WTC11 (cell line): ENCODE measurements around the gene CHD3. TPM values are rescaled to one million over a fixed set of nuclear protein-coding genes. Genes with fewer than 3 reads are reported as not detected.

Source experiments
- ATAC-seq: fragments of 200-7000 bp; cut with Tn5 transposase; 2 replicates; pipeline ENCODE4 v1.10.0; 2021; ENCODE audit warnings: mild to moderate bottlenecking, moderate library complexity
- CTCF ChIA-PET: fragments of 300-600 bp; sonication (Branson Sonifier 250); formaldehyde crosslinking; loops from one replicate; lab custom pipeline; 2021; ENCODE audit warnings: antibody characterized with exemption; lab: Charles Lee
- POLR2A ChIA-PET: fragments of 350-600 bp; sonication (Branson Sonifier 250); formaldehyde crosslinking; loops from one replicate; lab custom pipeline; 2021; ENCODE audit warnings: antibody characterized with exemption; lab: Charles Lee
- DNase-seq: peaks from one replicate; pipeline ENCODE4 v3.0.0; 2021; ENCODE audit warnings: low spot score
- H3K27ac Mint-ChIP-seq: 2 replicates; pipeline ENCODE4 v1.8.0; 2021; ENCODE audit warnings: mixed read lengths
- H3K27me3 Mint-ChIP-seq: 2 replicates; pipeline ENCODE4 v1.8.0; 2021; ENCODE audit warnings: low read depth, mild to moderate bottlenecking, moderate library complexity, mixed read lengths
- H3K36me3 Mint-ChIP-seq: 2 replicates; pipeline ENCODE4 v1.8.0; 2021; ENCODE audit warnings: mixed read lengths
- H3K4me1 Mint-ChIP-seq: 2 replicates; pipeline ENCODE4 v1.8.0; 2022; ENCODE audit warnings: mixed read lengths
- H3K4me3 Mint-ChIP-seq: 2 replicates; pipeline ENCODE4 v1.8.0; 2021; ENCODE audit warnings: mild to moderate bottlenecking, moderate library complexity, mixed read lengths
- H3K9me3 Mint-ChIP-seq: 2 replicates; pipeline ENCODE4 v1.8.0; 2021; ENCODE audit warnings: mixed read lengths
- AR ChIP-seq: fragments of 250-450 bp; sonication (Bioruptor Pico); IDR thresholded peaks from 2 replicates; pipeline ENCODE4 v1.9.0; 2021; ENCODE audit warnings: mild to moderate bottlenecking
- ATF6 ChIP-seq: sonication (generic); formaldehyde crosslinking; IDR thresholded peaks from 2 replicates; pipeline ENCODE4 v1.8.1; 2023; ENCODE audit warnings: mild to moderate bottlenecking, missing genetic modification reagents
- CBFB ChIP-seq: sonication (generic); formaldehyde crosslinking; IDR thresholded peaks from 2 replicates; pipeline ENCODE4 v1.8.1; 2022; ENCODE audit warnings: mild to moderate bottlenecking, low read depth, missing genetic modification reagents
- CDX4 ChIP-seq: fragments of 250-450 bp; sonication (Bioruptor Pico); IDR thresholded peaks from 2 replicates; pipeline ENCODE4 v1.9.0; 2021; ENCODE audit warnings: moderate library complexity, mild to moderate bottlenecking, inconsistent platforms, borderline replicate concordance
- CTCF ChIP-seq: fragments of 200-600 bp; IDR thresholded peaks from 2 replicates; pipeline ENCODE4 v1.8.0; 2022; ENCODE audit warnings: antibody characterized with exemption
- ETV6 ChIP-seq: sonication (generic); formaldehyde crosslinking; IDR thresholded peaks from 2 replicates; pipeline ENCODE4 v1.8.1; 2022; ENCODE audit warnings: mild to moderate bottlenecking, missing genetic modification reagents
- FOXP1 ChIP-seq: sonication (generic); formaldehyde crosslinking; IDR thresholded peaks from 2 replicates; pipeline ENCODE4 v1.8.0; 2022; ENCODE audit warnings: missing genetic modification reagents, mild to moderate bottlenecking, moderate library complexity, borderline replicate concordance
- GTF2I ChIP-seq: fragments of 250-450 bp; sonication (Bioruptor Pico); conservative IDR thresholded peaks from 2 replicates; pipeline ENCODE4 v1.4.0; 2021; ENCODE audit warnings: mild to moderate bottlenecking
- IRF1 ChIP-seq: sonication (generic); formaldehyde crosslinking; IDR thresholded peaks from 2 replicates; pipeline ENCODE4 v1.8.0; 2023; ENCODE audit warnings: missing genetic modification reagents
- MXD4 ChIP-seq: fragments of 250-450 bp; sonication (Bioruptor Pico); IDR thresholded peaks from 2 replicates; pipeline ENCODE4 v1.8.0; 2021; ENCODE audit warnings: mild to moderate bottlenecking, moderate library complexity, borderline replicate concordance
- MYBL2 ChIP-seq: sonication (generic); formaldehyde crosslinking; IDR thresholded peaks from 2 replicates; pipeline ENCODE4 v1.8.1; 2023; ENCODE audit warnings: mild to moderate bottlenecking, moderate library complexity, missing genetic modification reagents
- OVOL2 ChIP-seq: fragments of 250-450 bp; sonication (Bioruptor Pico); IDR thresholded peaks from 2 replicates; pipeline ENCODE4 v1.9.0; 2021; ENCODE audit warnings: mild to moderate bottlenecking, borderline replicate concordance
- RELA ChIP-seq: sonication (generic); formaldehyde crosslinking; IDR thresholded peaks from 2 replicates; pipeline ENCODE4 v1.8.1; 2022; ENCODE audit warnings: missing genetic modification reagents, mild to moderate bottlenecking, borderline replicate concordance
- SP1 ChIP-seq: sonication (generic); formaldehyde crosslinking; conservative IDR thresholded peaks from 2 replicates; pipeline ENCODE4 v1.8.1; 2022; ENCODE audit warnings: missing genetic modification reagents
- USF1 ChIP-seq: sonication (generic); formaldehyde crosslinking; IDR thresholded peaks from 2 replicates; pipeline ENCODE4 v1.8.0; 2022; ENCODE audit warnings: mild to moderate bottlenecking, missing genetic modification reagents
- ZNF232 ChIP-seq: sonication (generic); formaldehyde crosslinking; IDR thresholded peaks from 2 replicates; pipeline ENCODE4 v1.8.0; 2022; ENCODE audit warnings: mild to moderate bottlenecking, missing genetic modification reagents
- total RNA-seq: library from RNA; stranded (reverse); gene quantifications from 3 replicates; pipeline ENCODE4 v1.2.3, GENCODE V29; 2021
- TF ChIP-seq, protein P1 (sequence below): sonication (generic); formaldehyde crosslinking; IDR thresholded peaks from 2 replicates; pipeline ENCODE4 v1.8.0; 2023; ENCODE audit warnings: missing genetic modification reagents, mild to moderate bottlenecking, borderline replicate concordance
- TF ChIP-seq, protein P2 (sequence below): sonication (generic); formaldehyde crosslinking; IDR thresholded peaks from 2 replicates; pipeline ENCODE4 v1.8.0; 2023; ENCODE audit warnings: mild to moderate bottlenecking, missing genetic modification reagents

CHD3 gene
- total RNA-seq, 1 experiment from 2014 or later, result 39.5 TPM

GRCh38 chr17:7851438-7852261, 36.9 kb upstream of the CHD3 start:
- Mint-ChIP-seq H3K27ac (no peak overlapping the region), H3K36me3 (no peaks in the 10 kb centered on the region), H3K4me3 (peak overlapping the region; percentile 81), H3K9me3 (no peaks in the 10 kb centered on the region), H3K27me3 (peaks cover 30% of the 10 kb centered on the region), H3K4me1 (peaks cover 30% of the 10 kb centered on the region)
- CTCF ChIA-PET, result interaction anchor here (0.6 to 2.1 kb wide), 6 partner anchors 9 to 137 kb away, joined by 3 to 29 read pairs (median 4); partner anchors contain the start of gene KDM6B
- POLR2A ChIA-PET, result no interaction called here
- DNase-seq (peak; percentile 96), ATAC-seq (peak; percentile 75)
- TF ChIP-seq FOXP1, result peak; percentile 26; the same call in 1 of the 2 replicates
- TF ChIP-seq ETV6 (CRISPR knock-in tag), result peak; percentile 88
- TF ChIP-seq ATF6 (CRISPR knock-in tag), result no peak
- no peak for TF ChIP-seq CDX4 (CRISPR knock-in tag)
- TF ChIP-seq CBFB (CRISPR knock-in tag), result 0 out of 2 replicates have a peak, but pooled peaks have one; percentile 18
- TF ChIP-seq MXD4 (CRISPR knock-in tag), result no peak
- TF ChIP-seq SP1, result peak; percentile 95
- no peak for TF ChIP-seq RELA (CRISPR knock-in tag)
- TF ChIP-seq USF1 (CRISPR knock-in tag), result no peak
- TF ChIP-seq, protein P1, sequence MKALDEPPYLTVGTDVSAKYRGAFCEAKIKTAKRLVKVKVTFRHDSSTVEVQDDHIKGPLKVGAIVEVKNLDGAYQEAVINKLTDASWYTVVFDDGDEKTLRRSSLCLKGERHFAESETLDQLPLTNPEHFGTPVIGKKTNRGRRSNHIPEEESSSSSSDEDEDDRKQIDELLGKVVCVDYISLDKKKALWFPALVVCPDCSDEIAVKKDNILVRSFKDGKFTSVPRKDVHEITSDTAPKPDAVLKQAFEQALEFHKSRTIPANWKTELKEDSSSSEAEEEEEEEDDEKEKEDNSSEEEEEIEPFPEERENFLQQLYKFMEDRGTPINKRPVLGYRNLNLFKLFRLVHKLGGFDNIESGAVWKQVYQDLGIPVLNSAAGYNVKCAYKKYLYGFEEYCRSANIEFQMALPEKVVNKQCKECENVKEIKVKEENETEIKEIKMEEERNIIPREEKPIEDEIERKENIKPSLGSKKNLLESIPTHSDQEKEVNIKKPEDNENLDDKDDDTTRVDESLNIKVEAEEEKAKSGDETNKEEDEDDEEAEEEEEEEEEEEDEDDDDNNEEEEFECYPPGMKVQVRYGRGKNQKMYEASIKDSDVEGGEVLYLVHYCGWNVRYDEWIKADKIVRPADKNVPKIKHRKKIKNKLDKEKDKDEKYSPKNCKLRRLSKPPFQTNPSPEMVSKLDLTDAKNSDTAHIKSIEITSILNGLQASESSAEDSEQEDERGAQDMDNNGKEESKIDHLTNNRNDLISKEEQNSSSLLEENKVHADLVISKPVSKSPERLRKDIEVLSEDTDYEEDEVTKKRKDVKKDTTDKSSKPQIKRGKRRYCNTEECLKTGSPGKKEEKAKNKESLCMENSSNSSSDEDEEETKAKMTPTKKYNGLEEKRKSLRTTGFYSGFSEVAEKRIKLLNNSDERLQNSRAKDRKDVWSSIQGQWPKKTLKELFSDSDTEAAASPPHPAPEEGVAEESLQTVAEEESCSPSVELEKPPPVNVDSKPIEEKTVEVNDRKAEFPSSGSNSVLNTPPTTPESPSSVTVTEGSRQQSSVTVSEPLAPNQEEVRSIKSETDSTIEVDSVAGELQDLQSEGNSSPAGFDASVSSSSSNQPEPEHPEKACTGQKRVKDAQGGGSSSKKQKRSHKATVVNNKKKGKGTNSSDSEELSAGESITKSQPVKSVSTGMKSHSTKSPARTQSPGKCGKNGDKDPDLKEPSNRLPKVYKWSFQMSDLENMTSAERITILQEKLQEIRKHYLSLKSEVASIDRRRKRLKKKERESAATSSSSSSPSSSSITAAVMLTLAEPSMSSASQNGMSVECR (CRISPR knock-in tag), result peak; percentile 44; the same call in 1 of the 2 replicates
- no peak for TF ChIP-seq GTF2I (CRISPR knock-in tag)
- peak; percentile 37; the same call in 1 of the 2 replicates for TF ChIP-seq IRF1 (CRISPR knock-in tag)
- no peak for TF ChIP-seq OVOL2 (CRISPR knock-in tag)
- TF ChIP-seq, protein P2, sequence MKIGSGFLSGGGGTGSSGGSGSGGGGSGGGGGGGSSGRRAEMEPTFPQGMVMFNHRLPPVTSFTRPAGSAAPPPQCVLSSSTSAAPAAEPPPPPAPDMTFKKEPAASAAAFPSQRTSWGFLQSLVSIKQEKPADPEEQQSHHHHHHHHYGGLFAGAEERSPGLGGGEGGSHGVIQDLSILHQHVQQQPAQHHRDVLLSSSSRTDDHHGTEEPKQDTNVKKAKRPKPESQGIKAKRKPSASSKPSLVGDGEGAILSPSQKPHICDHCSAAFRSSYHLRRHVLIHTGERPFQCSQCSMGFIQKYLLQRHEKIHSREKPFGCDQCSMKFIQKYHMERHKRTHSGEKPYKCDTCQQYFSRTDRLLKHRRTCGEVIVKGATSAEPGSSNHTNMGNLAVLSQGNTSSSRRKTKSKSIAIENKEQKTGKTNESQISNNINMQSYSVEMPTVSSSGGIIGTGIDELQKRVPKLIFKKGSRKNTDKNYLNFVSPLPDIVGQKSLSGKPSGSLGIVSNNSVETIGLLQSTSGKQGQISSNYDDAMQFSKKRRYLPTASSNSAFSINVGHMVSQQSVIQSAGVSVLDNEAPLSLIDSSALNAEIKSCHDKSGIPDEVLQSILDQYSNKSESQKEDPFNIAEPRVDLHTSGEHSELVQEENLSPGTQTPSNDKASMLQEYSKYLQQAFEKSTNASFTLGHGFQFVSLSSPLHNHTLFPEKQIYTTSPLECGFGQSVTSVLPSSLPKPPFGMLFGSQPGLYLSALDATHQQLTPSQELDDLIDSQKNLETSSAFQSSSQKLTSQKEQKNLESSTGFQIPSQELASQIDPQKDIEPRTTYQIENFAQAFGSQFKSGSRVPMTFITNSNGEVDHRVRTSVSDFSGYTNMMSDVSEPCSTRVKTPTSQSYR (CRISPR knock-in tag), result peak; percentile 83; the same call in 1 of the 2 replicates
- TF ChIP-seq ZNF232 (CRISPR knock-in tag), result 0 out of 2 replicates have a peak, but pooled peaks have one; percentile 35
- peak; percentile 95 for TF ChIP-seq CTCF
- TF ChIP-seq MYBL2 (CRISPR knock-in tag), result peak; percentile 63; the same call in 1 of the 2 replicates
- no peak for TF ChIP-seq AR (CRISPR knock-in tag)
